ENCODE results near the gene WFDC11. TPM values are rescaled to one million over a fixed set of nuclear protein-coding genes. Genes with fewer than 3 reads are reported as not detected.
"Not testable (repeated sequence)": the region's sequence is repeated elsewhere in the genome, so short reads cannot be mapped to it uniquely, and the experiment has no call there.

WFDC11 gene
- total RNA-seq, 1 experiment from 2014 or later, result not detected

DNA sequence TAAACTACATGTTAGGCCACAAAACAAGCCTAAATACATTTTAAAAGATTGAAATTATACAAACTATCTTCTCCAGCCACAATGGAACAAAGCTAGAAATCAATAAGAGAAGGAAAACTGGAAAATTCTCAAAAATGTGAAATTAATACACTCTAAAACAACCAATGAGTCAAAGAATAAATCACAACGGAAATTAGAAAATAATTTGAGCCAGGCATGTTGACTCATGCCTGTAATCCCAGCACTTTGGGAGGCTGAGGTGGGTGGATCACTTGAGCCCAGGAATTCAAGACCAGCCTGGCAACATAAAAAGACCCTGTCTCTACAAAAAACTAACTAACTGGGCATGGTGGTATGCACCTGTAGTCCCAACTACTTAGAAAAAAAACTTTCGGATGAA, 25.5 kb upstream of the WFDC11 start:
- POLR2A ChIA-PET, result no interaction called here
- Mint-ChIP-seq H3K4me1 (no peaks in the 10 kb centered on the region), H3K27me3 (ENCODE audit: low read depth) (peaks cover 3% of the 10 kb centered on the region), H3K9me3 (peaks cover 39% of the 10 kb centered on the region), H3K27ac (no peak overlapping the region), H3K36me3 (peaks cover 36% of the 10 kb centered on the region), H3K4me3 (no peak overlapping the region)
- TF ChIP-seq TP53 (CRISPR knock-in tag; IDR thresholded peaks at IDR 0.05), result no peak
- TF ChIP-seq, protein P1, sequence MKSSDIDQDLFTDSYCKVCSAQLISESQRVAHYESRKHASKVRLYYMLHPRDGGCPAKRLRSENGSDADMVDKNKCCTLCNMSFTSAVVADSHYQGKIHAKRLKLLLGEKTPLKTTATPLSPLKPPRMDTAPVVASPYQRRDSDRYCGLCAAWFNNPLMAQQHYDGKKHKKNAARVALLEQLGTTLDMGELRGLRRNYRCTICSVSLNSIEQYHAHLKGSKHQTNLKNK (CRISPR knock-in tag; IDR thresholded peaks at IDR 0.05), result no peak
- TF ChIP-seq, protein P2, sequence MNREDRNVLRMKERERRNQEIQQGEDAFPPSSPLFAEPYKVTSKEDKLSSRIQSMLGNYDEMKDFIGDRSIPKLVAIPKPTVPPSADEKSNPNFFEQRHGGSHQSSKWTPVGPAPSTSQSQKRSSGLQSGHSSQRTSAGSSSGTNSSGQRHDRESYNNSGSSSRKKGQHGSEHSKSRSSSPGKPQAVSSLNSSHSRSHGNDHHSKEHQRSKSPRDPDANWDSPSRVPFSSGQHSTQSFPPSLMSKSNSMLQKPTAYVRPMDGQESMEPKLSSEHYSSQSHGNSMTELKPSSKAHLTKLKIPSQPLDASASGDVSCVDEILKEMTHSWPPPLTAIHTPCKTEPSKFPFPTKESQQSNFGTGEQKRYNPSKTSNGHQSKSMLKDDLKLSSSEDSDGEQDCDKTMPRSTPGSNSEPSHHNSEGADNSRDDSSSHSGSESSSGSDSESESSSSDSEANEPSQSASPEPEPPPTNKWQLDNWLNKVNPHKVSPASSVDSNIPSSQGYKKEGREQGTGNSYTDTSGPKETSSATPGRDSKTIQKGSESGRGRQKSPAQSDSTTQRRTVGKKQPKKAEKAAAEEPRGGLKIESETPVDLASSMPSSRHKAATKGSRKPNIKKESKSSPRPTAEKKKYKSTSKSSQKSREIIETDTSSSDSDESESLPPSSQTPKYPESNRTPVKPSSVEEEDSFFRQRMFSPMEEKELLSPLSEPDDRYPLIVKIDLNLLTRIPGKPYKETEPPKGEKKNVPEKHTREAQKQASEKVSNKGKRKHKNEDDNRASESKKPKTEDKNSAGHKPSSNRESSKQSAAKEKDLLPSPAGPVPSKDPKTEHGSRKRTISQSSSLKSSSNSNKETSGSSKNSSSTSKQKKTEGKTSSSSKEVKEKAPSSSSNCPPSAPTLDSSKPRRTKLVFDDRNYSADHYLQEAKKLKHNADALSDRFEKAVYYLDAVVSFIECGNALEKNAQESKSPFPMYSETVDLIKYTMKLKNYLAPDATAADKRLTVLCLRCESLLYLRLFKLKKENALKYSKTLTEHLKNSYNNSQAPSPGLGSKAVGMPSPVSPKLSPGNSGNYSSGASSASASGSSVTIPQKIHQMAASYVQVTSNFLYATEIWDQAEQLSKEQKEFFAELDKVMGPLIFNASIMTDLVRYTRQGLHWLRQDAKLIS (CRISPR knock-in tag; IDR thresholded peaks at IDR 0.05; ENCODE audit: borderline replicate concordance), result no peak
- TF ChIP-seq, protein P3, sequence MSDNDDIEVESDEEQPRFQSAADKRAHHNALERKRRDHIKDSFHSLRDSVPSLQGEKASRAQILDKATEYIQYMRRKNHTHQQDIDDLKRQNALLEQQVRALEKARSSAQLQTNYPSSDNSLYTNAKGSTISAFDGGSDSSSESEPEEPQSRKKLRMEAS (CRISPR knock-in tag; IDR thresholded peaks at IDR 0.05), result no peak
- TF ChIP-seq, protein P4, sequence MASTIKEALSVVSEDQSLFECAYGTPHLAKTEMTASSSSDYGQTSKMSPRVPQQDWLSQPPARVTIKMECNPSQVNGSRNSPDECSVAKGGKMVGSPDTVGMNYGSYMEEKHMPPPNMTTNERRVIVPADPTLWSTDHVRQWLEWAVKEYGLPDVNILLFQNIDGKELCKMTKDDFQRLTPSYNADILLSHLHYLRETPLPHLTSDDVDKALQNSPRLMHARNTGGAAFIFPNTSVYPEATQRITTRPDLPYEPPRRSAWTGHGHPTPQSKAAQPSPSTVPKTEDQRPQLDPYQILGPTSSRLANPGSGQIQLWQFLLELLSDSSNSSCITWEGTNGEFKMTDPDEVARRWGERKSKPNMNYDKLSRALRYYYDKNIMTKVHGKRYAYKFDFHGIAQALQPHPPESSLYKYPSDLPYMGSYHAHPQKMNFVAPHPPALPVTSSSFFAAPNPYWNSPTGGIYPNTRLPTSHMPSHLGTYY (CRISPR knock-in tag; IDR thresholded peaks at IDR 0.05), result no peak
- no peak for TF ChIP-seq TEAD1 (CRISPR knock-in tag; IDR thresholded peaks at IDR 0.05)
- TF ChIP-seq IRF2 (CRISPR knock-in tag; IDR thresholded peaks at IDR 0.05; ENCODE audit: borderline replicate concordance, low read depth), result no peak
- no peak for TF ChIP-seq SMAD4 (CRISPR knock-in tag; IDR thresholded peaks at IDR 0.05)
- TF ChIP-seq FOXJ3 (CRISPR knock-in tag; IDR thresholded peaks at IDR 0.05; ENCODE audit: borderline replicate concordance), result no peak
- no peak for TF ChIP-seq ZNF138 (CRISPR knock-in tag; conservative IDR thresholded peaks at IDR 0.05)
- TF ChIP-seq PRRX2 (CRISPR knock-in tag; IDR thresholded peaks at IDR 0.05), result no peak
- TF ChIP-seq ZBTB21 (CRISPR knock-in tag; IDR thresholded peaks at IDR 0.05; ENCODE audit: borderline replicate concordance), result no peak
- TF ChIP-seq RORB (CRISPR knock-in tag; IDR thresholded peaks at IDR 0.05), result no peak
- TF ChIP-seq ELF4 (CRISPR knock-in tag; IDR thresholded peaks at IDR 0.05; ENCODE audit: low read depth), result no peak
- TF ChIP-seq SOX15 (CRISPR knock-in tag; IDR thresholded peaks at IDR 0.05), result no peak
- TF ChIP-seq ZNF263 (CRISPR knock-in tag; IDR thresholded peaks at IDR 0.05; ENCODE audit: low read depth), result no peak
- ATAC-seq (no peak), DNase-seq (ENCODE audit: low spot score) (no peak)
- CTCF ChIA-PET, result no interaction called here

DNA sequence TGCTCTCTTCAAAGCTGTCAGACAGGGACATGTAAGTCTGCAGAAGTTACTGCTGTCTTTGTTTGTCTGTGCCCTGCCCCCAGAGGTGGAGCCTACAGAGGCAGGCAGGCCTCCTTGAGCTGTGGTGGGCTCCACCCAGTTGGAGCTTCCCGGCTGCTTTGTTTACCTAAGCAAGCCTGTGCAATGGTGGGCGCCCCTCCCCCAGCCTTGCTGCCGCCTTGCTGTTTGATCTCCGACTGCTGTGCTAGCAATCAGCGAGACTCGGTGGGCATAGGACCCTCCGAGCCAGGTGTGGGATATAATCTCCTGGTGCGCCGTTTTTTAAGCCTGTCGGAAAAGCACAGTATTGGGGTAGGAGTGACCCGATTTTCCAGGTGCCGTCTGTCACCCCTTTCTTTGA, 23.3 kb upstream of the WFDC11 start:
- H3K4me3 Mint-ChIP-seq; DNase-seq (ENCODE audit: low spot score); H3K4me1 Mint-ChIP-seq; POLR2A ChIA-PET; ATAC-seq; H3K27me3 Mint-ChIP-seq (ENCODE audit: low read depth); CTCF ChIA-PET; H3K27ac Mint-ChIP-seq: not testable (repeated sequence)
- Mint-ChIP-seq H3K9me3 (peaks cover 46% of the 10 kb centered on the region), H3K36me3 (peaks cover 38% of the 10 kb centered on the region)

DNA sequence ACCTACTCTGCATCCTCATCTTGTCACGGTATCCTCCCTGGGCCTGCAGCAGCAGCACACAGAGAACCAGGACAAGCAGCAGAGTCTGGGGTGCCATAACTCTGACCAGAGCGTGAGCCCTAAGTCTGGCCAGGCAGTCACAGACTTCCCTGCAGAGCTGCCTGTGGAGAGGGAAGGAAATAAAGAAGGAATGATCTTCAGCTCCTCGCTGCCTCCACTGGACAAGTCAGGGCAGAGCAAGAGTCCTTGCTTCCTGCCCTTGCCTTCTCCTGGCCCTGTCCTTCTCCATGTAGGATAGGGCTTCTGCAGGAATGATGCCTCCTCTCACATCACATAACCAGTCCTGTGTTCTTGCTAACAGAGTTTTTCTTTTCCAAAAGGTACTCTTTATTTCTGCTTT, 15.9 kb upstream of the WFDC11 start:
- Mint-ChIP-seq H3K4me1 (peaks cover 7% of the 10 kb centered on the region), H3K36me3 (peaks cover 8% of the 10 kb centered on the region), H3K9me3 (peaks cover 34% of the 10 kb centered on the region), H3K27ac (no peak overlapping the region), H3K27me3 (ENCODE audit: low read depth) (peaks cover 5% of the 10 kb centered on the region; the same call in 1 of the 2 replicates), H3K4me3 (no peak overlapping the region)
- peak; percentile 100 for ATAC-seq
- ChIA-PET CTCF (interaction anchor here (0.5 to 1.3 kb wide), 9 partner anchors 8 to 479 kb away, joined by 3 to 13 read pairs (median 3); partner anchors contain the start of genes SEMG1, WFDC10A and WFDC13), POLR2A (no interaction called here)
- DNase-seq (ENCODE audit: low spot score), result peak; percentile 43
- TF ChIP-seq NR1H2 (CRISPR knock-in tag; IDR thresholded peaks at IDR 0.05) (no peak), CBFB (CRISPR knock-in tag; IDR thresholded peaks at IDR 0.05; ENCODE audit: low read depth) (no peak), ZNF396 (CRISPR knock-in tag; IDR thresholded peaks at IDR 0.05; ENCODE audit: borderline replicate concordance) (no peak), KAT7 (CRISPR knock-in tag; IDR thresholded peaks at IDR 0.05; ENCODE audit: borderline replicate concordance) (no peak)
- TF ChIP-seq, protein P5, sequence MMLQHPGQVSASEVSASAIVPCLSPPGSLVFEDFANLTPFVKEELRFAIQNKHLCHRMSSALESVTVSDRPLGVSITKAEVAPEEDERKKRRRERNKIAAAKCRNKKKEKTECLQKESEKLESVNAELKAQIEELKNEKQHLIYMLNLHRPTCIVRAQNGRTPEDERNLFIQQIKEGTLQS (CRISPR knock-in tag; conservative IDR thresholded peaks at IDR 0.05), result no peak
- TF ChIP-seq, protein P2 (CRISPR knock-in tag; IDR thresholded peaks at IDR 0.05; ENCODE audit: borderline replicate concordance), result no peak

Measured in WTC11 (cell line).